ENCODE measurements around the gene KISS1.

The KISS1 gene

GRCh38 chr1:204217648-204218000 lies 21.3 kb upstream of the KISS1 start:
- DNase-seq = no peak

- DNase-seq = no peak
These were observed 20.8 kb upstream of the KISS1 start for GRCh38 chr1:204216880-204217647.

DNA sequence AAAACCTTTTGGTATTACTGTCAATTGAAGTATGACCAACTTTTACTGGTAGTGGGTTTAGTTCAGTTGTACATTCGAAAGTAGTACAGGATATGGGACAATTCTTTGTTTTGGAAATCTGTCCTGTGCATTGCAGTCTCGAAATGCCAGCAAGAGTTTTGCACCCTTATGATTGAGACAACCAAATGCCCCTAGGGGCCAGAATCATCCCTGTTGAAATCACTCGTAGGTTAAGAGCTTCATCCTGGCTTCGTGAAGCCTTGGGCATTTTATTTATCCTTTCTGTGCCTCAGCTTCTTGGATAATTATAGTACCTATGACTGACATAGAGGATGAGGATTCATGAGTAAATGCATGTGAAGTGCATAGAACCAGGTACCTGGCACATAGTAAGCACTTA lies 19.9 kb upstream of the KISS1 start:
- DNase-seq = no peak

DNA sequence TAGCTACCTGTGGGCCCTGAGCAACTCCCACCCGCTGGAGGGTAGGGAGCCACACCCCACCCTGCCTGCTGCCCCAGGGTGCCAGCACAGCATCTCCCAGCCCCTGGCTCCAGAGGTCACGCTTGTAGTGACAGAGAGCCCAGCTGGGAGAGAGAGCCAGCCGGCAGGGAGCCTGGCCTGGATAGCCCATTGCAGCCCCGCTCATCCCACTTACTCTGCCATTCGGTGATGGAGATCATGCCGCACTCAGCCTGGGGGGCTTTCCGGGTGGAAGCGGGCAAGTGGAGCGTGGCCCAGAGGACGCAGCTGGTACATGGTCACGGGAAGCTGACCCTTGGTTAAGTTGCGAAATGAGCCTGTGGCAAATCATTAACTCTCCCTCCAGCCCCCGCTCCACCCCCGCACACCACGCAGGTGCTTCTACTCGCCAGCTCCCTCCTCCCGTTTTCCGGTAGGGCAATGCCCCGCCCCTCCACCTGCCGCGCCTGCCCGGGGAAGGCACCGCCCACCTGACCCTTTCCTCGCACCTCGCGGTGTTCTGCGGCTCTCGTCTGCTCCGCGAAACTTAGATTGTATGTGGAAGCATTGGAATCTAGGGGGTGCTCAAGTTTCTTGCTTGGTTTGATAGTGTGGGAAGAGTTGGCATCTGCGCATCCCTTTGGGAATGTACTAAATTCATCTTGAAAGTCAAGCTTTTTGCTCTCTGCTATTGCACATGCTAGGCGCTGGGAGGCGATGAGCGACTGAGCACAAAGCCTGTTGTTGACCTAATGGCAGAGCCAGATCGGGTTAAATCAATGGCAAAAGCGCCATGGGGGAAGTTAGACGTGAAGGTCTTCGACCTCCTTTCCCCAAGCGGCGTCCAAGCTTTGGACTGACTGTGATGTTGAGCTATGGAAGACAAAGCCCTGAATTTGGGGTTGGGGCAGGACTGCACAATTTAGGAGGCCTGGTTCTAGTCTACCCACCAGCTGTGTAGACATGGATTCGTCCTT lies 17.7 kb upstream of the KISS1 start, which contains the start of gene GOLT1A:
TSS of gene GOLT1A (minus strand) at position 321 of the 995 bp plus-strand sequence. CDS start at position 239, 82 bp downstream.
- DNase-seq = peak; percentile 69

DNA sequence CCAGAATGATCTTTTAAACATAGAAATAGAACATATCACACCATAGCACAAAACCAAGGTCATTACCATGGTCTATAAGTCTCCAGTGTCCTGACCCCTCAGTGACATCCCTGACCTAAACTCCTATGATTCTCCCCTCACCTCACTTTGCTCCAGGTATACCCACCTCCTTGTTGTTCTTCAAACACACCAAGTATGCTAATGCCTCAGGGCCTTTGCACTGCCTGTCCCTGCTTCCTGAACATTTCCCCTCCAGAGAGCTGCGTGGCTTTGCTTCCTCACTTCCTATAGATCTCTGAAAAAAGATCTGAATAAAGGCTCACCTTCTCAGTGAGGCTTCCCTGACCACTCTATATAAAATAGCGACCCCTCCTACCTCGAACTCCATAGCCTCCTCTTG lies 16.4 kb upstream of the KISS1 start:
- no peak for DNase-seq

- DNase-seq = no peak
These were observed 14.8 kb upstream of the KISS1 start for GRCh38 chr1:204211046-204211445.

DNA sequence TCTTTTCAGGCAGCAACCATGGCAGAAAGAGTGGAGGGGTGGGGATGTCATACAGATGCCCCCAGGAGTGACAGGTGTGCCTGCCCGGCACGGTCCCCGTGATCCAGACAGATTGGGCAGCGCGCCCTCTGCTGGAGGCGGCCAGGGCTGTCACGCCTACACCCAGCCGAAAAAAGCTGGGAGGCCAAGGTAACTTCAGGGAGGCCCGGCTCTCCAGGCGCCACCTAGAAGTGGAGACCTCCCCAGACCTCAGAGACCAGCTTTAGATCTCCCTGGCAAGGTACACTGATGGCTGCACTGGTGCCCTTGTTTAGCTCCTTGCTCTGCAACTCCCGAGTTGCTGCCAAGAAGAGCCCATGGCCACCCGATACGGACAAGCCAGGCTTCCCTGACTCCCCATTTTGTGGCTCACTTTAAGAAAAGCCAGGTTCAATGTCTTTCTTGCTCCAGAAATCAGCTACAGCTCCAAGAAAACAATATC lies 10.9 kb upstream of the KISS1 start:
- peak; percentile 28 for DNase-seq

DNA sequence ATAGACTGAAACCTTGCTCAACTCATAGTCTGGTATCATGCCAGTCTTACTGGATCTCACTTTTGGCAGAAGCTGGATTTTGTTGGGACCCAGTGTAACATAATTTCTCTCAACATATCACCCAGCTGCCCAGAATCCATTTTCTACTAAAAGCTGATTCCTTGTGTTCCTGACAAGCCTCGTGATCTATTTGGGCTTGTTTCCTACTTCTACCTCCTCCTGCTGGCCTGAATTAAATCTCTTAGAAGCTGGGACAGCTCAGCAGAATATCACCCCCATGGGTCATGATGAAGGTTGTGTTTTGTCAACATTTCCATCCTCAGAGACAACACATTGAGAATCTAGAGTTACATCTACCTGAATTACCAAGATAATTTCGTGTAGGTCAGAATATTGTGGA lies 9.8 kb upstream of the KISS1 start:
- DNase-seq = no peak

- no peak for DNase-seq
These were observed 9.2 kb upstream of the KISS1 start for GRCh38 chr1:204205486-204205885.

DNA sequence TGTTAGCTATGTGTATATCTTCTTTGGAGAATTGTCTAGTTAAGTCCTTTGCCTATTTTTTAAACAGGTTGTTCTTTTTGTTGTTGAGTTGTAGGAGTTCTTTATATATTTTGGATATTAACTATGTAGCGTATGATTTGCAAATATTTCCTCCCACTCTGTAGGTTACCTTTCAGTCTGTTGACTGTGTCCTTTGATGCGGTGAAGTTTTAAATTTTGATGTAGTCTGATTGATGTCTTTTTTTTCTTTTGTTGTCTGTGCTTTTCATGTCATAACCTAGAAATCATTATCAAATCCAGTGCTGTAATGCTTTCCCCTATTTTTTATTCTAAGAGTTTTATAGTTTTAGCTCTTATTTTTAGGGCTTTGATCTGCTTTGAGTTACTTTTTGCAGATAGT lies 8.7 kb upstream of the KISS1 start:
- DNase-seq = no peak

DNA sequence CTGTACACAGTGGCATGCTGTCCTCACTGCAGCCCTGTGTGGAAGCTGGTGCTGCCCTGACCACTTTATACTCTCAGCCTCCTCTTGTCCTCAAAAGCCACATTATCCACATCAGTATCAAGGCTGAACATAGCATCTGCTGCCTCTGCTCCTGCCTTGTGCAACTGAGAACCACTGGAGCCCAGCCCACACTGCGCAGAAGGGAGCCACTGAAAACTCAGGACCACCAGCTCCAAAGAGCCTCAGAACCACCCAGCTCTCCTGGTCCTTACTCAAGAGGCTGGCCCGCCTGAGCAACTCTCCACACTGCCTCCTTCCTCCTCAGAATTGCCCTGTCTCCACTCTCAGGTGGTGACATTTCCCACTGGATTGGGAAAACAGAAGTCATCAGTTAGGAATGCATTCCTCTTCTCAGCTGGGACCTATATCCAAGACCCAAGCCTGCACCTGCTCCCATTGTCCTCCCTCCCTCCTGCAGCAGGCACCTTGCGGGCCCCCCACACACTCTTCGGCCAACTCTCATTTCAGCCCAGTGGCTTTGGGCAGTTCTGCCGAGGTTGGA lies 7.0 kb upstream of the KISS1 start:
- no peak for DNase-seq

GRCh38 chr1:204202481-204202880 lies 6.2 kb upstream of the KISS1 start:
- DNase-seq = no peak

GRCh38 chr1:204201348-204202040 lies 5.2 kb upstream of the KISS1 start:
- DNase-seq = no peak

DNA sequence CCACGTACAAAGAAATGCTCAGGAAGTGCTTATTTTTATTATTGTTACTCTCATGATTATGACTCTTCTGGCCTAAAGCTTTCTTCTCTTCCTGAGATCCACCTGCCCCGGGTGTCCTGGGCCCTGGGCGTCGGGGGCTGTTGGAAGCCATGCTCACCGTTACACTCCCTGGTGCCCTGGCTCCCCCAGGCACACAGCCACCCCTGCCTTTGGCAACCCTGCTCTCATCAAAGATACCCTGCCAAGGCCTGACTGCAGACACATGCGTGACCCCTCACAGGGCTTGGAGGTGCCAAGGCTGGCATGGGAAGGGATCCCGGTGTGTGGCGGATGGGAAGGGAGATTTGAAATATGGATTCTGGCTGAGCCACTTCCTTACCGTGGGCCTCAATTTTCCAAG lies 3.3 kb upstream of the KISS1 start:
- DNase-seq = no peak

GRCh38 chr1:204198348-204199340 lies 2.4 kb upstream of the KISS1 start:
- DNase-seq = no peak

DNA sequence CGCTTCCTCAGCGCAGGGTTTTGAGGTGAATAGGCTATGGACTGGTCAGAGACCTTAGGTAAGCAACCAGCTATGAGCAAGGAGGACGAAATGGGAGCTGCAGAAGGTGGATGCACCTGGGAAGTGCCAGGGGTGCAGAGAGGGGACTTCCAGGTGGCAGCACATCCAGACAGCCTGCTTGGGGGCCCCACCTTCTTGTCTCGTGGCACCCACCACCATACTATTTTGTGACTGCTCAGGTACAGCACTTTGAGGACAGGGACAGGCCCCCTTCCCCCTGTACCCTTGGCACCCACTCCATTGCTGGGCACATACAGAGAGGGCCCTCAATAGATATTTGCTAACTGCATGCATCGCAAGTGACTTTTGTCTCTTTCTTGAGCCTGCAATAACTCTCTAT lies 777 bp upstream of the KISS1 start:
- no peak for DNase-seq

GRCh38 chr1:204194771-204195170 lies 1.5 kb downstream of the KISS1 start:
- no peak for DNase-seq

DNA sequence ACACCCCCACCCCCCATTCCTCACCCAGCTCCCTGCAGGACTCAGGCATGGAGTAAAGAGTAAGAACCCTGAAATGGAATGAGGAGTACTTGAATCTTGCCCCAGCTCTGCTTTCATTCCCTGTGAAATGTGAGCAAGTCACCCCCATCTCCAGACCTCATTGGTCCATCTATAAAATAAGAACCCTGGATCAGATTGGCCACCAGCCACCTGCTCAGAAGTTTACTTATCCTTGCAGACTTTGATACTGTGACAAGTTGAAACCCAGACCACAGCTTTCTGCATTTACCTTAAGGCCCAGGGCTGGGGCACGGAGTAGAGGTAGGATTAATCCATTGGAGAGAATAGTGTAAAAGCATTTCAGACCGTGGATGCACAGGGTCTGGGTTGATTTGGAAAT lies 2.2 kb downstream of the KISS1 start:
- no peak for DNase-seq

- no peak for DNase-seq
These were observed 3.5 kb downstream of the KISS1 start for GRCh38 chr1:204192589-204193352.

GRCh38 chr1:204192046-204192445 lies 4.2 kb downstream of the KISS1 start:
- no peak for DNase-seq

GRCh38 chr1:204191456-204191855 lies 4.8 kb downstream of the KISS1 start:
- DNase-seq = peak; percentile 66

Data from midbrain (tissue), 1 donor.